Caco-2 (cell line): ENCODE data around the gene MAPK13. TPM values are rescaled to one million over a fixed set of nuclear protein-coding genes. Genes with fewer than 3 reads are reported as not detected.
A peak's percentile ranks its signal among the peaks of the same experiment; 100 is the strongest.

Source experiments
- BruUV-seq: library from RNA; stranded (reverse); fragments of 400-500 nt; replicated peaks from 2 replicates; lab custom pipeline; 2021; lab: Mats Ljungman, UMichigan
- CTCF ChIA-PET: fragments of 300-600 bp; sonication (Branson Sonifier 250); formaldehyde crosslinking; loops from one replicate; lab custom pipeline; 2022; ENCODE audit warnings: antibody characterized with exemption; lab: Charles Lee
- POLR2A ChIA-PET: fragments of 300-600 bp; sonication (Branson Sonifier 250); formaldehyde crosslinking; loops from one replicate; lab custom pipeline; 2022; ENCODE audit warnings: antibody characterized with exemption; lab: Charles Lee
- DNase-seq, 2 experiments: peaks; one replicate each; pipeline versions ENCODE4 v3.0.0 to v3.0.0-alpha.2; 2020 to 2022
- H3K27me3 ChIP-seq: replicated peaks from 2 replicates; pipeline ENCODE4 v1.6.0; 2011; ENCODE audit warnings: low read length; ENCODE audit not compliant: control insufficient read depth, insufficient read depth
- H3K36me3 ChIP-seq: 2 replicates; pipeline ENCODE4 v1.5.1; 2011; ENCODE audit warnings: low read length; ENCODE audit not compliant: control insufficient read depth, insufficient read depth
- H3K4me1 ChIP-seq: fragments of 250-450 bp; sonication (Bioruptor Pico); 2 replicates; pipeline ENCODE4 v1.5.1; 2020; ENCODE audit warnings: mild to moderate bottlenecking
- H3K4me3 ChIP-seq: 2 replicates; pipeline ENCODE4 v1.5.1; 2011; ENCODE audit warnings: low read depth, mild to moderate bottlenecking, control low read depth, low read length
- H3K9me3 ChIP-seq: fragments of 250-450 bp; sonication (Bioruptor Pico); 2 replicates; pipeline ENCODE4 v1.5.1; 2020; ENCODE audit warnings: mild to moderate bottlenecking, moderate library complexity
- H3K27ac Mint-ChIP-seq: one replicate; pipeline ENCODE4 v1.8.0; 2022; ENCODE audit warnings: mixed read lengths; ENCODE audit not compliant: unreplicated experiment
- H3K27me3 Mint-ChIP-seq: one replicate; pipeline ENCODE4 v1.8.0; 2022; ENCODE audit warnings: mixed read lengths; ENCODE audit not compliant: insufficient read depth, unreplicated experiment
- H3K36me3 Mint-ChIP-seq: one replicate; pipeline ENCODE4 v1.8.0; 2022; ENCODE audit warnings: mild to moderate bottlenecking, mixed read lengths; ENCODE audit not compliant: insufficient read depth, unreplicated experiment
- H3K4me1 Mint-ChIP-seq: one replicate; pipeline ENCODE4 v1.8.0; 2022; ENCODE audit warnings: low read depth, mixed read lengths; ENCODE audit not compliant: unreplicated experiment
- H3K4me3 Mint-ChIP-seq: one replicate; pipeline ENCODE4 v1.8.0; 2022; ENCODE audit warnings: mild to moderate bottlenecking, moderate library complexity, mixed read lengths; ENCODE audit not compliant: unreplicated experiment
- H3K9me3 Mint-ChIP-seq: one replicate; pipeline ENCODE4 v1.8.0; 2022; ENCODE audit warnings: mixed read lengths; ENCODE audit not compliant: unreplicated experiment
- CTCF ChIP-seq, 2 experiments: fragments of 200-600 bp in 1 of 2; IDR thresholded peaks; 1 replicate in 1 of 2; 2 replicates in 1 of 2; pipeline versions ENCODE4 v1.5.1 to v1.8.0; 2011 to 2022; ENCODE audit warnings: antibody characterized with exemption in 1 of 2, control low read depth in 1 of 2, inconsistent platforms in 1 of 2, low read depth in 1 of 2, low read length in 1 of 2, mild to moderate bottlenecking in 1 of 2, moderate library complexity in 1 of 2; ENCODE audit not compliant: insufficient read depth in 1 of 2, severe bottlenecking in 1 of 2, unreplicated experiment in 1 of 2
- intact Hi-C: fragments of 100-400 bp; cut with micrococcal nuclease; formaldehyde crosslinking; loops from one replicate; pipeline ENCODE4 v1.10.0; 2022; ENCODE audit not compliant: unreplicated experiment
- total RNA-seq: library from RNA; stranded (reverse); gene quantifications from 2 replicates; pipeline ENCODE4 v1.2.3, GENCODE V29; 2022

MAPK13 gene
- total RNA-seq, 1 experiment from 2014 or later: 45.7 TPM

GRCh38 chr6:36089048-36089447, 41.3 kb upstream of the MAPK13 start:
- peaks cover 7% of the 10 kb centered on the region for H3K4me1 Mint-ChIP-seq
- intact Hi-C loops: no loop called here
- Histone ChIP-seq H3K9me3 (no peaks in the 10 kb centered on the region), H3K4me1 (0 out of 2 replicates have a peak, but pooled peaks cover under 1% of the 10 kb centered on the region), H3K36me3 (no peaks in the 10 kb centered on the region; the same call in none of the 2 replicates), H3K27me3 (no peaks in the 10 kb centered on the region), H3K4me3 (no peak overlapping the region)
- ChIA-PET CTCF (no interaction called here), POLR2A (no interaction called here)
- peaks cover 91% of the 10 kb centered on the region for H3K36me3 Mint-ChIP-seq
- no TSS peak for BruUV-seq
- TF ChIP-seq CTCF (IDR thresholded peaks at IDR 0.05; ENCODE audit: insufficient read depth in 1 of 2, low read depth in 1 of 2, low read length in 1 of 2, severe bottlenecking in 1 of 2, unreplicated experiment in 1 of 2): no peak
- H3K27me3 Mint-ChIP-seq: no peaks in the 10 kb centered on the region
- no peaks in the 10 kb centered on the region for H3K9me3 Mint-ChIP-seq
- no peak overlapping the region for H3K27ac Mint-ChIP-seq
- no peak overlapping the region for H3K4me3 Mint-ChIP-seq
- DNase-seq: no peak

- no peak for TF ChIP-seq CTCF (IDR thresholded peaks at IDR 0.05; ENCODE audit: insufficient read depth in 1 of 2, low read depth in 1 of 2, low read length in 1 of 2, severe bottlenecking in 1 of 2, unreplicated experiment in 1 of 2)
- H3K27ac Mint-ChIP-seq: peak overlapping the region; percentile 85
- no peaks in the 10 kb centered on the region for H3K27me3 Mint-ChIP-seq
Measured at GRCh38 chr6:36094238-36094637, 36.1 kb upstream of the MAPK13 start.

DNA sequence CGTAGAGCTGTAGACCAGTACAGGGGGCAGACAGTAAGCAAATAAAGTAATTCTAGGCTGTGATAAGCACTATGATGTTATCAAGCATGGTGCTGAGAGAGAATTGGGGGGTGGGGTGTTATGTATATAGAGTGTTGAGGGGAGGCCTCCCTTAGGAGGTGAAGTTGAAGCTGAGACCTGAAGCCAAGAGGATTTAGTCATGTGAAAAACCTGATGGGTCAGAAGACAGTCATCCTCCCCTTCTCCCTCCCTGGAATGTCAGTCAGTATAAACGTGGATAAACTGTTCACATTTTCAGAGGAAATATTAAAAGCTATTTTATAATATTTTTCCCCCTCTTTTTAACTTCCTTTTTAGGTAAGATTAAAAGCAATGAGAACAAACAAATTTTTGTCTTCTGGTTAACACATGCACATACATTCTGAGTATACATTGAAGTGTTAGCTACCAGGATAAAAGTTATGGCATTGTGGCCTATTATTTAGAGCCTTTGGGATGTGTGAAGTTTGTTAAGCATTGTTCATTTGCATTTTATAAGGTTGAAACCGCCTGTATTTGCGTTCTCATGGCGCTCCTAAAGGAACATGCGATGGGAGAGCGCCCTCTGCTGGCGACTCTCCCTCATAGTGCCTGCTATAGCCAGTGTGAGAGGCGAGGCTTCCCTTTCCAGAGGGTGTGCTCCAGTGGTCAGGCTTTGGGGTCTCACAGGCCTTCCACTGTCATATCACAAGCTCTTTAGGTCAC, 35.4 kb upstream of the MAPK13 start:
- no peaks in the 10 kb centered on the region for H3K27me3 ChIP-seq
- no peaks in the 10 kb centered on the region for H3K27me3 Mint-ChIP-seq
- no peaks in the 10 kb centered on the region; the same call in none of the 2 replicates for H3K36me3 ChIP-seq
- TF ChIP-seq CTCF (IDR thresholded peaks at IDR 0.05; ENCODE audit: insufficient read depth in 1 of 2, low read depth in 1 of 2, low read length in 1 of 2, severe bottlenecking in 1 of 2, unreplicated experiment in 1 of 2): peak; percentile 91 to 92
- no peaks in the 10 kb centered on the region for H3K9me3 Mint-ChIP-seq
- peaks cover 29% of the 10 kb centered on the region for H3K4me1 ChIP-seq
- peaks cover 68% of the 10 kb centered on the region for H3K36me3 Mint-ChIP-seq
- ChIA-PET POLR2A (interaction anchor here (2.4 kb wide), 1 partner anchor 67 kb away, joined by 13 read pairs; the partner anchor contains the start of gene MAPK14), CTCF (interaction anchor here (0.7 to 4.0 kb wide), 3 partner anchors 48 to 246 kb away, joined by 3 to 28 read pairs (median 4); partner anchors contain the start of gene MAPK14)
- H3K9me3 ChIP-seq: no peaks in the 10 kb centered on the region
- no peak overlapping the region for H3K4me3 ChIP-seq
- peaks cover 29% of the 10 kb centered on the region for H3K4me1 Mint-ChIP-seq
- peak overlapping the region; percentile 61 for H3K4me3 Mint-ChIP-seq
- DNase-seq: peak; percentile 74 to 83
- BruUV-seq: no TSS peak
- intact Hi-C loops: loop anchor here (1.0 to 10.0 kb wide), 4 partner anchors 20 to 510 kb away; partner anchors contain the start of gene MAPK14
- peak overlapping the region; percentile 85 for H3K27ac Mint-ChIP-seq

More at GRCh38 chr6:36094238-36094637, 36.1 kb upstream of the MAPK13 start:
- H3K9me3 Mint-ChIP-seq: no peaks in the 10 kb centered on the region
- no peak overlapping the region for H3K4me3 ChIP-seq
- BruUV-seq: no TSS peak
- H3K36me3 ChIP-seq: no peaks in the 10 kb centered on the region; the same call in none of the 2 replicates
- H3K27me3 ChIP-seq: no peaks in the 10 kb centered on the region
- ChIA-PET CTCF (interaction anchor here (0.6 to 4.0 kb wide), 2 partner anchors 49 to 66 kb away, joined by 3 to 28 read pairs; partner anchors contain the start of gene MAPK14), POLR2A (no interaction called here)
- intact Hi-C loops: loop anchor here (10.0 kb wide), 1 partner anchor 509 kb away; no protein-coding TSS in a partner anchor
- H3K4me3 Mint-ChIP-seq: peak overlapping the region; percentile 61
- peaks cover 66% of the 10 kb centered on the region for H3K36me3 Mint-ChIP-seq
- no peak for DNase-seq
- H3K4me1 Mint-ChIP-seq: peaks cover 29% of the 10 kb centered on the region
- peaks cover 29% of the 10 kb centered on the region for H3K4me1 ChIP-seq
- H3K9me3 ChIP-seq: no peaks in the 10 kb centered on the region
